Choroid plexus epithelial cell (primary cell): ENCODE data around the gene TMEM132D.

ENCODE experiments used
- DNase-seq: peaks from one replicate; pipeline ENCODE4 v3.0.0-alpha.2; 2010; ENCODE audit warnings: low read depth
- H3K4me3 ChIP-seq: 2 replicates; pipeline ENCODE4 v1.5.1; 2011; ENCODE audit warnings: low read depth, mild to moderate bottlenecking, control low read depth, low read length, moderate library complexity
- TF ChIP-seq, protein P1 (sequence below): conservative IDR thresholded peaks from 2 replicates; pipeline ENCODE4 v1.5.1; 2011; ENCODE audit warnings: low read depth, mild to moderate bottlenecking, control low read depth, inconsistent platforms, low read length, moderate library complexity

Gene TMEM132D

DNA sequence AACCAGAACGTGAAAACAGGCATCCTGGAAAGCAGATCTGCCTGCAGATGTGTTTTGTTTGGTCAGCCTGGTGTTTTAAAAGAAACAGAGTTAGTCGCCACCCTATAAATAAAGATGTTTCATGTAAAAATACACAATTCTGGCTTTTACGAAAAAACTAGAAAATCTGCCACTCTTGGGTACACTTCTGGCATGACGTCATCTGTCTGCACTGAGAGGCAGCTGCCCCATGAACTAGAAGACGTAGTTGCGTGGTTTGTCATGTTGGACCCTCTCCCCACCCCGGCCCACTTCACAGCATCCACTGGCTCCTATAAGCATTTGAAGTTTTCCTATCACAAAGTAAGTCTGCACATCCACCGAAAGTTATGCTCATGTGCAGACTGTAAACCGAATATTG lies 658.1 kb downstream of the TMEM132D start:
- DNase-seq, result no peak
- TF ChIP-seq, protein P1, sequence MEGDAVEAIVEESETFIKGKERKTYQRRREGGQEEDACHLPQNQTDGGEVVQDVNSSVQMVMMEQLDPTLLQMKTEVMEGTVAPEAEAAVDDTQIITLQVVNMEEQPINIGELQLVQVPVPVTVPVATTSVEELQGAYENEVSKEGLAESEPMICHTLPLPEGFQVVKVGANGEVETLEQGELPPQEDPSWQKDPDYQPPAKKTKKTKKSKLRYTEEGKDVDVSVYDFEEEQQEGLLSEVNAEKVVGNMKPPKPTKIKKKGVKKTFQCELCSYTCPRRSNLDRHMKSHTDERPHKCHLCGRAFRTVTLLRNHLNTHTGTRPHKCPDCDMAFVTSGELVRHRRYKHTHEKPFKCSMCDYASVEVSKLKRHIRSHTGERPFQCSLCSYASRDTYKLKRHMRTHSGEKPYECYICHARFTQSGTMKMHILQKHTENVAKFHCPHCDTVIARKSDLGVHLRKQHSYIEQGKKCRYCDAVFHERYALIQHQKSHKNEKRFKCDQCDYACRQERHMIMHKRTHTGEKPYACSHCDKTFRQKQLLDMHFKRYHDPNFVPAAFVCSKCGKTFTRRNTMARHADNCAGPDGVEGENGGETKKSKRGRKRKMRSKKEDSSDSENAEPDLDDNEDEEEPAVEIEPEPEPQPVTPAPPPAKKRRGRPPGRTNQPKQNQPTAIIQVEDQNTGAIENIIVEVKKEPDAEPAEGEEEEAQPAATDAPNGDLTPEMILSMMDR, result no peak
- no peak overlapping the region for H3K4me3 ChIP-seq

DNA sequence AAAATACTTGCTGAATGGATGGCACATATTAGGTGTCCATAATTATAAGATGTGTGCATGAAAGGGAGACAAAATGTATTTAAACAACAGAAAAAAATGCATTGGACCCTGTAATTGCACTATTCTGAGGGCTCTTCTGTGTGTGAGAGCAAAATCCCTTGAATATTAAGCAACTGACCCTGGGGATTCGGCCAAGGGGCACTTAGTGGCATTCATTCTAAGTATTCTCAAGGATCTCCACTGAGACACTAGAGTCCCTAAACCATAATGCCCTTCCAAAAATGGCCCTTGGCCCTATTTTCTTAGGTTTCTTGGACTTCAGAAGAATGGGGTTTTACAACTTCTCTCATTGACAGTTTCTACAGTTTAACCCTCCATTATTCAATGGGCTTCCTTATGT lies 662.0 kb downstream of the TMEM132D start:
- DNase-seq, result no peak
- no peak overlapping the region for H3K4me3 ChIP-seq
- TF ChIP-seq, protein P1, result no peak

DNA sequence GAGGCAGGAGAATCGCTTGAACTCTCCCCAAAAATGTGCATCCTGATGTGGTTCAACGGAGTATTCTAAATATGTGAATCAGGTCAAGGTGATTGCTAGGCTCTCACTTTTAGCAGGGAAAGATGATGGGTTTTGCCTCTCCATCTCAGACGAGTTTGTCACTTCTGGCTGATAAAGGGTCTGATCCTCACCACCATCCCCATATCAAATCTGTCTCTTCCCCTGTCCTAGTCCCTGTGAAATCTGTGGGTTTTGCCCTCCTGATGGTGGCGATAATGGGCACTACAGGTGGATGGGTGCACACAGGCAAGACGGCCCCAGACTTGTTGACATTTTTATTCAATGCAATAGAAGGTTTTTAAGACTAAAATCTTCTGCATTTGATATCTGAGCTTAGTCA lies 665.9 kb downstream of the TMEM132D start:
- no peak overlapping the region for H3K4me3 ChIP-seq
- TF ChIP-seq, protein P1, result no peak
- no peak for DNase-seq

DNA sequence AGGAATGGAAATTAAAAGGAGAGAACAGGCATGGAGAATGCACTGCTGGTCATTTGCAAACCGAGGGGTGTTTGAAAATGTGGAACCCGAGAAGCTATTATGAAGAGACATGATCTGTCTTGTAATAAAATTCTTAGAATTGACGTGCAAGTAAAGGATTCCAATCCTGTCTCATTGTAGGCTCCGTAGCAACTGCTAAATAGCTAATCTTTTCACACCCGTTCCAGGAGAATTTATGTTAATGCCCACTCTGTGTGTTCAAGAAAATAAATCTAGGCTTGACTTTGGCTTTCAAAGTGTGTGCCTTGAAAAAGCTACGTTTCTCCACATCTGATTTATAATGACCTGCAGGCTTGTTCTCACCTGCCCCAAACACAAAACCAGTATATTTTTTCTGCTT lies 669.6 kb downstream of the TMEM132D start:
- no peak overlapping the region for H3K4me3 ChIP-seq
- TF ChIP-seq, protein P1, result no peak

DNA sequence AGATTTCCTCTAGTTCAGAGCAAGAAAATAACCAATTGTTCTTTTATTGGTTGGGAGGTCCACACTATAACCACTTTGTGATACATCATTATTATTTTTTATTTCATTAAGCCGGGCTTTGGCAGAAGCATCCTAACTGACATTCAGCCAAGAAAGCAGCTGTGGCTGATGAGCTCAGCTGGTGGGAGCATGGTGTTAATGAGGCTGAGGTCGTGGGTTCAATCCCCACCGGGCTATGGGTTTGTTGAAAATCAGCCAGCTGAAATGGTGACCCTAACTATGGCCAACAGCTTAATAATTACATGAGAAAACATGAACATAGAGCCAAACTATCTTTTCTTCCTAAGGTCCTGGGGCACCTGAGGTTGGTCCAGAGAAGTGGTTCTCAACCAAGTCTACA lies 672.3 kb downstream of the TMEM132D start:
- TF ChIP-seq, protein P1, result no peak
- no peak overlapping the region for H3K4me3 ChIP-seq
- no peak for DNase-seq

More for the DNA sequence above, 669.6 kb downstream of the TMEM132D start:
- no peak for DNase-seq

DNA sequence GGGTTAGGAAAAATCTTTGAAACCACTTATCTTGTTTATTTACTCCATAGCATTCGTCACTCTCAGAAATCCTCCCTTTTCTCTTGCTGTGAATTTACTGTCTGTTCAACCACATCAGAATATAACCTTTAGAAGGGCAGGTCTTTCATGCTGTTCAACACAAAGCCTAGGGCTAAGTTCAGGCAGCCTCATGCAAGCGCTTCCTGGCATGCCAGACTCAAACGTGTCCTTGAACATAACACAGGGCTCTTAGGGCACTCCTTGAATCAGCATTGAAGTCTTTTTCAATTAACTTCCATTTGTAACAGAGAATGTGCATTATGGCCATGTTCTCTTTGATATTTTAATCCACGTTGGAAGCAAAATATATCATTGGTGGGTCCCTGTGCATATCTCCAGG lies 672.8 kb downstream of the TMEM132D start:
- no peak for DNase-seq
- H3K4me3 ChIP-seq, result no peak overlapping the region
- TF ChIP-seq, protein P1, result no peak

DNA sequence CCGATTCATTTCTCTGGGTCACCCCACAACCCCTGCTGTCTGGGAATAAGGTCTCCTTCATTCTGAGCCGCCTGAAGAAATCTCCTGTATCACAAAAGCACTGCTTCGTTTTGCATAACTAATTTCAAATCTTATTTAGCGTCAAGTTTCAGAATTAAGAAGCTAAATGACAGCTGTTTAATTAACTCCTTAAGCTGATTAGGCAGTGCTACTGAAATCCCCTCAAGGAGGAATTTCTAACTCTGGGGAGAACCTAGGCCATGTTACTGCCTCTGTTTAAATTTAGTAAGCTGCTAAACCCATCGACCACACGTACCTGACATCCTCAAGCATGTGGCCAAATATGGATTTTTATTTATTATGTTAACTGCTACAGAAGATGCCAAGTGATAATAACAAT lies 677.0 kb downstream of the TMEM132D start:
- no peak for DNase-seq
- TF ChIP-seq, protein P1, result no peak
- H3K4me3 ChIP-seq, result no peak overlapping the region
